GM12864 (cell line): ENCODE data around the gene ITFG1.

ENCODE experiments used
- DNase-seq: peaks from one replicate; pipeline ENCODE4 v3.0.0-alpha.2; 2011; ENCODE audit warnings: low read depth
- H3K4me3 ChIP-seq: 2 replicates; pipeline ENCODE4 v1.5.1; 2011; ENCODE audit warnings: mild to moderate bottlenecking, low read depth, low read length, control low read depth
- CTCF ChIP-seq: IDR thresholded peaks from 2 replicates; pipeline ENCODE4 v1.5.1; 2011; ENCODE audit warnings: low read depth, mild to moderate bottlenecking, moderate library complexity, low read length, control low read depth, inconsistent platforms; ENCODE audit errors: missing control alignments

ITFG1 gene

GRCh38 chr16:47499080-47499699 is 38.3 kb upstream of the ITFG1 start:
- TF ChIP-seq CTCF: no peak

GRCh38 chr16:47493381-47494337 is 32.8 kb upstream of the ITFG1 start:
- TF ChIP-seq CTCF: no peak
- DNase-seq: no peak
- H3K4me3 ChIP-seq: peak overlapping the region; percentile 56

More at GRCh38 chr16:47499080-47499699, 38.3 kb upstream of the ITFG1 start:
- DNase-seq: no peak
- H3K4me3 ChIP-seq: no peak overlapping the region

- peak overlapping the region; percentile 56 for H3K4me3 ChIP-seq
- DNase-seq: peak; percentile 60
- TF ChIP-seq CTCF: no peak
Measured at GRCh38 chr16:47492428-47493377, 31.8 kb upstream of the ITFG1 start.

DNA sequence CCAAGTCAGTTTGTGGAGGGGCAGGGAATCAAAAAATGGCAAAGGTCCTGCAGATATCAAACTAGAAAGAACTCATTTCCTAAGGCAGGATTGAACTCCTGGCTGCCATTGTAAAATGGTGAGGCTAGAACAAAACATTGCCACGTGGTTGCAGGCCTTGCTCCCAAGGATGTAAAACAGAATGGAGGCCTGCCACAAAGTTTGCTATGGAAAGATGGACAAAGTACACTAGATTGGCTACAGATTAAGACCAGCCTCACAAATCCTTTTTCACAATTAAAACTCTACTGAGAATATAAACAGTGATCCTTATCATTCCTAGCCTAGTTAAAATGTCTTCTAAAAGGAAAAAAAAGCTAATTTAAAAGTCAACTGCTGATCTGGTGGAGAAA is 31.2 kb upstream of the ITFG1 start:
- no peak for TF ChIP-seq CTCF
- peak overlapping the region; percentile 56; the same call in 1 of the 2 replicates for H3K4me3 ChIP-seq
- no peak for DNase-seq

GRCh38 chr16:47490471-47490870 is 29.6 kb upstream of the ITFG1 start:
- no peak overlapping the region for H3K4me3 ChIP-seq
- DNase-seq: no peak
- no peak for TF ChIP-seq CTCF

DNA sequence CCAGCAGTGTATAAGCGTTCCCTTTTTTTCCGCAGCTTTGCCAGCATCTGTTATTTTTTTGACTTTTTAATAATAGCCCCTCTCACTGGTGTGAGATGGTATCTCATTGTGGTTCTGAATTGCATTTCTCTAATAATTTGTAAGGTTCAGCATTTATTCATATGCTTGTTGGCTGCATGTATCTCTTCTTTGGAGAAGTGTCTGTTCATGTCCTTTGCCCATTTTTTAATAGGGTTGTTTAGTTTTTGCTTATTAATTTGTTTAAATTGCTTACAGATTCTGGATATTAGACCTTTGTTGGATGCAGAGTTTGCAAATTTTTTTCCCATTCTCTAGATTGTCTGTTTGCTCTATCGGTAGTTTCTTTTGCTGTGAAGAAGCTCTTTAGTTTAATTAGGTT is 27.2 kb upstream of the ITFG1 start:
- TF ChIP-seq CTCF: no peak
- no peak for DNase-seq
- H3K4me3 ChIP-seq: no peak overlapping the region
